ENCODE data around the gene AQP4.

The AQP4 gene

GRCh38 chr18:26863122-26863879 is 2.2 kb downstream of the AQP4 start:
- Histone ChIP-seq H3K27ac (ENCODE audit: low read length) (no peak overlapping the region), H3F3A (ENCODE audit: insufficient read depth, low read length) (no peaks in the 10 kb centered on the region), H2AFZ (ENCODE audit: low read length) (no peak overlapping the region), H3K79me2 (ENCODE audit: low read length) (no peaks in the 10 kb centered on the region), H3K36me3 (replicated peaks; ENCODE audit: insufficient read depth, low read length) (no peaks in the 10 kb centered on the region), H3K27me3 (replicated peaks; ENCODE audit: insufficient read depth, low read length) (no peaks in the 10 kb centered on the region), H3K9ac (ENCODE audit: low read length) (no peak overlapping the region), H4K20me1 (ENCODE audit: insufficient read depth, low read length) (no peaks in the 10 kb centered on the region), H3K4me1 (ENCODE audit: low read length) (no peaks in the 10 kb centered on the region), H3K4me3 (ENCODE audit: low read length) (no peak overlapping the region), H3K9me2 (replicated peaks; ENCODE audit: insufficient read depth, low read length) (no peaks in the 10 kb centered on the region), H3K9me3 (replicated peaks; ENCODE audit: insufficient read depth, low read length) (no peaks in the 10 kb centered on the region), H3K4me2 (ENCODE audit: low read depth, low read length) (no peak overlapping the region)
- DNase-seq: no peak
- TF ChIP-seq CTCF (IDR thresholded peaks at IDR 0.05; ENCODE audit: low read length): no peak
- no peak for TF ChIP-seq EZH2phosphoT487 (IDR thresholded peaks at IDR 0.05; ENCODE audit: low read length)

- H3K4me3 ChIP-seq (ENCODE audit: low read length): no peak overlapping the region
- no peaks in the 10 kb centered on the region for H3K27me3 ChIP-seq (replicated peaks; ENCODE audit: insufficient read depth, low read length)
Measured at GRCh38 chr18:26862084-26862483, 3.4 kb downstream of the AQP4 start.

GRCh38 chr18:26854292-26854881 is 11.1 kb downstream of the AQP4 start:
- H3K27ac ChIP-seq (ENCODE audit: low read length): no peak overlapping the region
- H3K4me2 ChIP-seq (ENCODE audit: low read depth, low read length): no peak overlapping the region
- H3K36me3 ChIP-seq (replicated peaks; ENCODE audit: insufficient read depth, low read length): no peaks in the 10 kb centered on the region
- no peak for DNase-seq
- H3K9me2 ChIP-seq (replicated peaks; ENCODE audit: insufficient read depth, low read length): no peaks in the 10 kb centered on the region
- H3K9me3 ChIP-seq (replicated peaks; ENCODE audit: insufficient read depth, low read length): no peaks in the 10 kb centered on the region
- H2AFZ ChIP-seq (ENCODE audit: low read length): no peak overlapping the region
- H4K20me1 ChIP-seq (ENCODE audit: insufficient read depth, low read length): no peaks in the 10 kb centered on the region
- TF ChIP-seq EZH2 (optimal IDR thresholded peaks at IDR 0.05; ENCODE audit: low read depth, low read length): no peak
- TF ChIP-seq CTCF (IDR thresholded peaks at IDR 0.05; ENCODE audit: low read length): no peak
- no peak for TF ChIP-seq EZH2phosphoT487 (IDR thresholded peaks at IDR 0.05; ENCODE audit: low read length)
- H3K4me3 ChIP-seq (ENCODE audit: low read length): no peak overlapping the region
- no peaks in the 10 kb centered on the region for H3K4me1 ChIP-seq (ENCODE audit: low read length)
- H3K27me3 ChIP-seq (replicated peaks; ENCODE audit: insufficient read depth, low read length): no peaks in the 10 kb centered on the region
- no peaks in the 10 kb centered on the region for H3K79me2 ChIP-seq (ENCODE audit: low read length)
- H3F3A ChIP-seq (ENCODE audit: insufficient read depth, low read length): no peaks in the 10 kb centered on the region
- no peak overlapping the region for H3K9ac ChIP-seq (ENCODE audit: low read length)

More at GRCh38 chr18:26862084-26862483, 3.4 kb downstream of the AQP4 start:
- H2AFZ ChIP-seq (ENCODE audit: low read length): no peak overlapping the region
- H4K20me1 ChIP-seq (ENCODE audit: insufficient read depth, low read length): no peaks in the 10 kb centered on the region
- no peak overlapping the region for H3K9ac ChIP-seq (ENCODE audit: low read length)
- H3K79me2 ChIP-seq (ENCODE audit: low read length): no peaks in the 10 kb centered on the region
- H3K4me2 ChIP-seq (ENCODE audit: low read depth, low read length): no peak overlapping the region
- H3K9me2 ChIP-seq (replicated peaks; ENCODE audit: insufficient read depth, low read length): no peaks in the 10 kb centered on the region
- no peaks in the 10 kb centered on the region for H3K36me3 ChIP-seq (replicated peaks; ENCODE audit: insufficient read depth, low read length)
- no peak overlapping the region for H3K27ac ChIP-seq (ENCODE audit: low read length)
- TF ChIP-seq CTCF (IDR thresholded peaks at IDR 0.05; ENCODE audit: low read length): no peak
- no peak for TF ChIP-seq EZH2 (optimal IDR thresholded peaks at IDR 0.05; ENCODE audit: low read depth, low read length)
- no peak for TF ChIP-seq EZH2phosphoT487 (IDR thresholded peaks at IDR 0.05; ENCODE audit: low read length)
- H3K4me1 ChIP-seq (ENCODE audit: low read length): no peaks in the 10 kb centered on the region
- no peak for DNase-seq
- no peaks in the 10 kb centered on the region for H3F3A ChIP-seq (ENCODE audit: insufficient read depth, low read length)
- H3K9me3 ChIP-seq (replicated peaks; ENCODE audit: insufficient read depth, low read length): no peaks in the 10 kb centered on the region
